ENCODE results near the gene FAM83D.

- TF ChIP-seq POLR2A (IDR thresholded peaks at IDR 0.05) = no peak
- no peak for TF ChIP-seq CTCF (IDR thresholded peaks at IDR 0.05)
- TF ChIP-seq POLR2AphosphoS5 (IDR thresholded peaks at IDR 0.05) = no peak
- no peak for TF ChIP-seq EP300 (IDR thresholded peaks at IDR 0.05)
Observed at GRCh38 chr20:38890497-38890818, 35.8 kb upstream of the FAM83D start.
